ENCODE measurements around the gene CST7.

The CST7 gene

DNA sequence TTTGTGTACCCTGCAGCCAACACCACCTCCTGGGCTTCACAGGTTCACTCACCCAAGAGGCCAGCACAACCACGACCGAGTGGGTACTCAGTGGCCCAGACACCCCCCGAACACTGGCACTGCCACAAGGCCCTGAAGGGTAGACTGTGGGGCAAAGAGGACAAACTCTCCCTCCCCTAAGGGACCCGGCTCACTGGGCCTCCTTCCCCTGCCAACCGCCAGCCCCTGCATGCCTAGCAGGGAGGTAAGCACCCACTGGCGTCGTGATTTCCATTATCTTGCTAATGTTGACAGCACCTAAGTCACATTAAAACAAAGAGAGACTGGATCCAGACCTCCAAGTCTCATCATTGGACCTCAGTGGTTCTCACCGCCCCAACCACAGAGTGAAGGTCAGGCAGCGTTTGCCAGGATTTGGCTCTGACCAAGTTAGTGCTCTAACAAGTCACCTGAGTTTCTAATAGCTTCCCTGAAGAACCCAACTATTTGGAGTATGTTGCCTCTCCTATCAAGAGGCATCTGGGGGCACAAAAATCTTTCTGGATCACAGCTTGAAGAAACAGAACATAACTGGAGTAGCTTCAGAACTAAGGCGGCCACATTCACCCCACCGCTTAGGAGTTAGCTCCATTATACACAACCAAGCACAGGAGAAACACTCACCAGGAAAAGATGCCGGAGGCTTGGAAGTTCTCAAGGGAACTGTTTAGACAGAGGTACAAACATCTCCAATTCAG, 57.5 kb downstream of the CST7 start:
- no peak for DNase-seq

- DNase-seq = no peak
These were observed 58.6 kb downstream of the CST7 start for GRCh38 chr20:25007491-25008305.

DNA sequence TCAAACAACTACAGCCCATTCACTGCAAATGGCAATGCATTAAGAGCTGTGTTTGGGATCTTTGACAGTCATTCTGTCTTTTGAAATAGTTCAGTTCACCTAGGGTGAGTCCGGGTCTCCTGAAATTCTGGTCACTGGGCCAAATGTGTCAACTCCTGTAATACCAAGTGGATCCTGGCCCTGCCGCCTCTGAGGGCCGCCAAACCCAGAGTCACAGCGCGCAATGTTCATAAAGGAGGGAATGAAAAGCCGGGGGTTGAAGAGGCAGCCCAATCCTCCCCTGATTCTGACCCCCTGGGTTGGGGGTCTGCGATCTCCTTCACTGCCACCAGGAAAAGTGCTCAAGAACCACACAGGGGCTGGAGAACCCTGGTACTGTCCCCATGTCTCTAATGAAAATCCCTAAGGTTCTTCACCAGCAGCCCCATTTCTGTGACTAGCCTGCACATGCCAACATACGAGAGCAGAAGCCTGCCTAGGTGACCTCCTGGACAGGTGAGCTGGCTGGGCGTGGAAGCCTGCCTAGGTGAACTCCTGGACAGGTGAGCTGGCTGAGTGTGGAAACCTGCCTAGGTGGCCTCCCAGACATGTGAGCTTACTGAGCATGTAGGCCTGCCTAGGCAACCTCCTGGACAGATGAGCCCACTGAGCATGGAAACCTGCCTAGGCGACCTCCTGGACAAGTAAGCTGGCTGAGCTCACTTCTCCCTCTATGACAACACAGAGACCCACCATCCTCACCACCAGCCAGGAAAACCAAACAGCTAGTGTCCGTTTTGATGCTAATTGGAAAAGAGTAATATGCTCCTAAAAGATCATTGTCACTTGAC, 59.5 kb downstream of the CST7 start:
- DNase-seq = no peak
